ENCODE results near the gene CDH4. TPM values are rescaled to one million over a fixed set of nuclear protein-coding genes. Genes with fewer than 3 reads are reported as not detected.

Gene CDH4
- total RNA-seq, 6 donors from 2014 or later = 0.20 to 1.0 (median 0.40) TPM; not detected in 1

DNA sequence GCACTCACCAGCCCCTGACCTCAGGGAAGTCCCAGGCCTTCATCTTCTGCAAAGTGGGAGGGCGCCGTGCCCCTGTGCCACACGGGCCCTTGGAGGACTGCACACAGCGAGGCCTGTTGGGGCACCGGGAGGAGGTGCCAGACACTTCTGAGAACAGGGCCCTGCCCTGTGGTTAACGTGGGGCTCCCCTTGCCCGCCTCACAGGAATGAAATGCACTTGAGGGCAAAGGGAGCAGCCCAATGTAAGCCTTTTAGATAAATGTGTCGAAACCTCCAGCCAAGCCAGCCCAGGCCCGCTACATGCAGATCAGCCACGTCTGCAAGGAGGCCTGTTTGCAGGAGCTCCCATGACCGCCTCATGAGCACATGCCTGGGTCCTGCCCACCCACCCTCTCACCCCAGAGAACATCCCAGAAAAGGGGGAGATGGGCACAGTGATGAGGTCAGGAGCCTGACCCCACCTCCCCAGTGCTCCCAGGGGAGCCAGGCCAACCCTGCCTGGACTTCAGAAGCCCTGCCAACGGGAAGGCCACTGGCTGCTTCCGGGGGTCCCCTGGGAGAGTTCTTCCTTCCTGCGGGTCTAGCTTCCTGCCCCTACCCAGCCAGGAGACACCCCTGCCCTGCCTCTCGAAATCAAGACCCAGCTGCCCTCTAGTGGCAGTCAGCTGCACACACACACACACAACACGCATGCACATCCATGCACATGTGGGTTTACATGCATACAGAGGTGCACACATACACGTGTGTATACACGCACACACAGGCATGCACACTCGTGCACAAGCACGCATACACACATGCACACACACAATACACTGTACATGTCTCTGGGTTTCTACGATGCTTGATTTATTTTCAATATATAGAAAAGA is 634.9 kb downstream of the CDH4 start:
- Histone ChIP-seq H3K9me3 (no peaks in the 10 kb centered on the region), H3K4me3 (no peak overlapping the region), H3K27me3 (peaks cover 0 to 10% (median 0%) of the 10 kb centered on the region in 4 donors), H3K4me1 (no peaks in the 10 kb centered on the region), H3K27ac (no peak overlapping the region), H3K36me3 (no peaks in the 10 kb centered on the region)
- peak in 1 of 2 donors; percentile 27 for DNase-seq
- peak in 1 of 2 donors; percentile 20 for ATAC-seq (ENCODE audit: low FRiP score in 2 of 2)
- TF ChIP-seq POLR2A (IDR thresholded peaks at IDR 0.05) = no peak
- TF ChIP-seq CTCF (IDR thresholded peaks at IDR 0.05) = peak in 5 of 6 experiments; percentile 43 to 59 (median 45)
- no peak for TF ChIP-seq EP300 (IDR thresholded peaks at IDR 0.05)
- 47 to 53% methylated on average over 17 to 20 of the region's 21 CpGs for WGBS, 2 donors

GRCh38 chr20:61887596-61888093 is 635.6 kb downstream of the CDH4 start:
- Histone ChIP-seq H3K27ac (no peak overlapping the region), H3K36me3 (no peaks in the 10 kb centered on the region), H3K9me3 (no peaks in the 10 kb centered on the region), H3K4me1 (no peaks in the 10 kb centered on the region), H3K27me3 (peaks cover 0 to 10% (median 0%) of the 10 kb centered on the region in 4 donors), H3K4me3 (no peak overlapping the region)
- 62% methylated on average over 13 of the region's 13 CpGs for WGBS, 2 donors
- peak in 1 of 2 donors; percentile 62 for DNase-seq
- TF ChIP-seq CTCF (IDR thresholded peaks at IDR 0.05) (no peak), EP300 (IDR thresholded peaks at IDR 0.05) (no peak), POLR2A (IDR thresholded peaks at IDR 0.05) (no peak), POLR2AphosphoS5 (IDR thresholded peaks at IDR 0.05) (no peak)
- no peak for ATAC-seq (ENCODE audit: low FRiP score in 2 of 2)

GRCh38 chr20:61888101-61888865 is 636.2 kb downstream of the CDH4 start:
- Histone ChIP-seq H3K27me3 (peaks cover 0 to 7% (median 0%) of the 10 kb centered on the region in 4 donors), H3K9me3 (no peaks in the 10 kb centered on the region), H3K4me3 (no peak overlapping the region), H3K36me3 (no peaks in the 10 kb centered on the region), H3K27ac (no peak overlapping the region), H3K4me1 (no peaks in the 10 kb centered on the region)
- ATAC-seq (ENCODE audit: low FRiP score in 2 of 2) = no peak
- DNase-seq = peak in 1 of 2 donors; percentile 73
- 92 to 93% methylated on average over 16 to 19 of the region's 19 CpGs for WGBS, 2 donors
- TF ChIP-seq CTCF (IDR thresholded peaks at IDR 0.05) (no peak), POLR2AphosphoS5 (IDR thresholded peaks at IDR 0.05) (no peak), EP300 (IDR thresholded peaks at IDR 0.05) (no peak), POLR2A (IDR thresholded peaks at IDR 0.05) (no peak)

DNA sequence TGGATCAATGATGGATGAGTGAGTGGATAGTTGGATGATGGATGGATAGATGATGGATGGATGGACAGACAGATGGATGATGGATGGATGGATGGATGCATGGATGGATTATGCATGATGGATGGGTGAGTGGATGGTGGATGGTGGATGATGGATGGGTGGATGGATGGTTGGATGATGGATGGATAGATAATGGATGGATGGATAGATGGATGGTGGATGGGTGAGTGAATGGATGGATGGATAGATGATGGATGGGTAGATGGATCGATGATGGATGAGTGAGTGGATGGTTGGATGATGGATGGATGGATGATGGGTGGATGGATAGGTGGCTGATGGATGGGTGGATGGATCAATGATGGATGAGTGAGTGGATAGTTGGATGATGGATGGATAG is 637.6 kb downstream of the CDH4 start:
- H3K27ac ChIP-seq = no peak overlapping the region
- H3K9me3 ChIP-seq = no peaks in the 10 kb centered on the region
- ATAC-seq (ENCODE audit: low FRiP score in 2 of 2) = no peak
- no peaks in the 10 kb centered on the region for H3K27me3 ChIP-seq
- TF ChIP-seq EP300 (IDR thresholded peaks at IDR 0.05) (no peak), CTCF (IDR thresholded peaks at IDR 0.05) (no peak), POLR2A (IDR thresholded peaks at IDR 0.05) (no peak), POLR2AphosphoS5 (IDR thresholded peaks at IDR 0.05) (no peak)
- no peaks in the 10 kb centered on the region for H3K4me1 ChIP-seq
- no peaks in the 10 kb centered on the region for H3K36me3 ChIP-seq
- H3K4me3 ChIP-seq = no peak overlapping the region
- 92 to 95% methylated on average over 1 of the region's 1 CpG for WGBS, 2 donors
- DNase-seq = no peak

Data from upper lobe of left lung (tissue), 6 donors.